Measurements from ENCODE around the gene NRCAM. TPM values are rescaled to one million over a fixed set of nuclear protein-coding genes. Genes with fewer than 3 reads are reported as not detected.

NRCAM gene
- total and polyA plus RNA-seq, 2 of the 8 experiments (the other 6 are each of a cell fraction or from before 2014, with no cell fraction given) = 2.7 to 3.8 TPM

DNA sequence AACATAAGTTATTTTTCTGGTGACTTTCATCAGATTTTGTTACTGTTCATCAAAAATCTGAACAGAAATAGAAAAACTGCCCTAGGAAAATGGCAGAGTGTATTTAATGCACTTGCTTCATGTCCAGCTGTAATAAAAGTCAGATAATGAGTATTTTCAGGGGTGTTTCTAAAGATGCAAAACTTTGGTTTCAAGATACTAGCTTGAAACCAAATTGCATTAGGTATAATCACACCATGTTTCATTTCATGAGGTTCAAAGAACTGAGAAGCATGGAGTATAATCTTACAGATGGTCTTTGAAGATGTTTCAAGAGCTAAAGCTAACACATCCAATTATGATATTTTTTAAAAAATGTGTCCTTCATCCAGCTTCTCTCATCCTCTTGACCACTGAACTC lies 128.9 kb downstream of the NRCAM start:
- Histone ChIP-seq H4K8ac (ENCODE audit: extremely low read depth, insufficient read depth, low read length) (no peak overlapping the region), H3K4me1 (replicated peaks in 1 of 4; ENCODE audit: control insufficient read depth in 3 of 4, insufficient read depth in 4 of 4, low read length in 3 of 4) (peaks cover 0 to 15% (median 10%) of the 10 kb centered on the region in 4 experiments; a peak in 5 of 7 replicates), H4K91ac (replicated peaks; ENCODE audit: insufficient read length, low read length) (no peak overlapping the region), H3K4me2 (ENCODE audit: insufficient read depth in 1 of 2, low read depth in 2 of 2, low read length in 2 of 2) (no peak overlapping the region), H3K79me1 (ENCODE audit: low read depth, low read length) (no peaks in the 10 kb centered on the region), H3K56ac (replicated peaks; ENCODE audit: insufficient read length, low read depth, low read length) (no peak overlapping the region), H3K23ac (ENCODE audit: insufficient read length) (no peak overlapping the region), H3K79me2 (ENCODE audit: control insufficient read depth in 1 of 2, insufficient read depth in 2 of 2, low read length in 2 of 2) (no peaks in the 10 kb centered on the region), H3K9ac (replicated peaks in 1 of 4; ENCODE audit: extremely low read depth in 1 of 4, low read depth in 3 of 4, low read length in 3 of 4) (no peak overlapping the region), H3K9me3 (ENCODE audit: insufficient read depth in 2 of 2, low read depth in 1 of 2, low read length in 1 of 2) (no peaks in the 10 kb centered on the region), H3K4ac (replicated peaks; ENCODE audit: insufficient read length, low read depth, low read length) (no peak overlapping the region), H3K14ac (ENCODE audit: insufficient read length) (no peak overlapping the region), H2BK15ac (ENCODE audit: low read length) (no peak overlapping the region), H2BK12ac (ENCODE audit: low read depth, low read length) (no peak overlapping the region), H3K36me3 (ENCODE audit: control insufficient read depth in 2 of 4, insufficient read depth in 4 of 4, low read length in 3 of 4) (no peaks in the 10 kb centered on the region), H3K27me3 (replicated peaks in 1 of 4; ENCODE audit: control insufficient read depth in 3 of 4, extremely low read depth in 1 of 4, insufficient read depth in 3 of 4, low read length in 3 of 4) (peaks cover 0 to 1% (median 0%) of the 10 kb centered on the region in 4 experiments; a peak in 2 of 7 replicates), H2AK5ac (ENCODE audit: low read depth, low read length) (no peak overlapping the region), H3K23me2 (ENCODE audit: low read depth, low read length) (no peaks in the 10 kb centered on the region), H4K5ac (ENCODE audit: insufficient read length, low read depth, low read length) (no peak overlapping the region), H3K18ac (ENCODE audit: extremely low read depth, low read length) (no peak overlapping the region), H3K27ac (ENCODE audit: low read depth, low read length) (no peak overlapping the region), H4K20me1 (replicated peaks in 1 of 2; ENCODE audit: control insufficient read depth in 1 of 2, insufficient read depth in 2 of 2, low read length in 2 of 2) (no peaks in the 10 kb centered on the region), H2BK120ac (replicated peaks; ENCODE audit: low read depth, low read length) (no peak overlapping the region), H3K4me3 (ENCODE audit: extremely low read depth in 1 of 4, insufficient read depth in 2 of 4, low read depth in 3 of 4, low read length in 4 of 4) (no peak overlapping the region), H2BK5ac (ENCODE audit: low read depth, low read length) (no peak overlapping the region), H2BK20ac (ENCODE audit: low read length) (no peak overlapping the region), H2AFZ (ENCODE audit: low read length) (no peak overlapping the region)
- TF ChIP-seq HDAC6 (IDR thresholded peaks at IDR 0.05; ENCODE audit: low read depth, low read length) = no peak
- no peak for DNase-seq (ENCODE audit: low read depth in 1 of 2, low spot score in 2 of 2)
- CTCF ChIA-PET (ENCODE audit: partially characterized antibody) = interaction anchor here (0.6 kb wide), 2 partner anchors 112 to 572 kb away, joined by 3 read pairs; no protein-coding TSS in a partner anchor
- POLR2A ChIA-PET (ENCODE audit: partially characterized antibody) = no interaction called here
- no peak for FAIRE-seq

Measured in H1 (cell line).